CD4-positive, alpha-beta T cell (primary cell): Measurements from ENCODE around the gene PSD. TPM values are rescaled to one million over a fixed set of nuclear protein-coding genes. Genes with fewer than 3 reads are reported as not detected.
A peak's percentile ranks its signal among the peaks of the same experiment; 100 is the strongest.

ENCODE experiments used
- ATAC-seq: fragments of 200-7000 bp; cut with Tn5 transposase; one replicate; pipeline ENCODE4 v1.10.0; 2022; ENCODE audit warnings: mild to moderate bottlenecking; ENCODE audit not compliant: poor library complexity
- CTCF ChIA-PET: fragments of 350-600 bp; sonication (Branson Sonifier 250); formaldehyde crosslinking; loops from one replicate; lab custom pipeline; 2021; ENCODE audit warnings: antibody characterized with exemption, inconsistent platforms; lab: Charles Lee
- POLR2A ChIA-PET: fragments of 350-600 bp; sonication (Branson Sonifier 250); formaldehyde crosslinking; loops from one replicate; lab custom pipeline; 2021; ENCODE audit warnings: antibody characterized with exemption, inconsistent platforms; lab: Charles Lee
- DNase-seq, 14 experiments: peaks; one replicate each; pipeline ENCODE4 v3.0.0-alpha.2; 2013 to 2020; ENCODE audit warnings: mixed read lengths in 2 of 14
- H3K27ac ChIP-seq, 2 donors: one replicate each; pipeline versions ENCODE4 v1.5.1 to v1.7.0; 2013; ENCODE audit warnings: low read length in 2 of 2, low read depth in 1 of 2, mild to moderate bottlenecking in 1 of 2
- H3K27me3 ChIP-seq, 2 experiments: 1 replicate in 1 of 2; 2 replicates in 1 of 2; pipeline versions ENCODE4 v1.6.1 to v1.7.0; 2013; ENCODE audit warnings: low read length in 2 of 2, control low read depth in 1 of 2, mild to moderate bottlenecking in 1 of 2, moderate library complexity in 1 of 2; ENCODE audit not compliant: insufficient read depth in 2 of 2, control insufficient read depth in 1 of 2
- H3K36me3 ChIP-seq: one replicate; pipeline ENCODE4 v1.6.1; 2013; ENCODE audit warnings: low read length, control low read depth; ENCODE audit not compliant: insufficient read depth
- H3K4me1 ChIP-seq: one replicate; pipeline ENCODE4 v1.6.1; 2013; ENCODE audit warnings: low read length, control low read depth; ENCODE audit not compliant: insufficient read depth
- H3K4me3 ChIP-seq: one replicate; pipeline ENCODE4 v1.5.1; 2013; ENCODE audit warnings: mild to moderate bottlenecking, low read length, moderate library complexity
- H3K9me3 ChIP-seq, 2 experiments: 1 replicate in 1 of 2; 2 replicates in 1 of 2; pipeline versions ENCODE4 v1.6.1 to v1.7.0; 2013; ENCODE audit warnings: low read length in 2 of 2, mild to moderate bottlenecking in 2 of 2, control low read depth in 1 of 2, moderate library complexity in 1 of 2; ENCODE audit not compliant: control insufficient read depth in 1 of 2, insufficient read depth in 1 of 2
- H3K27ac Mint-ChIP-seq: one replicate; pipeline ENCODE4 v1.8.0; 2020; ENCODE audit warnings: mixed read lengths
- H3K27me3 Mint-ChIP-seq: one replicate; pipeline ENCODE4 v1.8.0; 2021; ENCODE audit warnings: mixed read lengths
- H3K36me3 Mint-ChIP-seq: one replicate; pipeline ENCODE4 v1.8.0; 2021; ENCODE audit warnings: low read depth, mixed read lengths
- H3K4me1 Mint-ChIP-seq: one replicate; pipeline ENCODE4 v1.8.0; 2021; ENCODE audit warnings: low read depth, mixed read lengths
- H3K4me3 Mint-ChIP-seq: one replicate; pipeline ENCODE4 v1.8.0; 2020; ENCODE audit warnings: mild to moderate bottlenecking, mixed read lengths
- H3K9me3 Mint-ChIP-seq: one replicate; pipeline ENCODE4 v1.8.0; 2020; ENCODE audit warnings: mixed read lengths
- CTCF ChIP-seq: fragments of 200-600 bp; IDR thresholded peaks from one replicate; pipeline ENCODE4 v1.8.0; 2022; ENCODE audit warnings: antibody characterized with exemption, mild to moderate bottlenecking
- intact Hi-C, 2 experiments: fragments of 100-400 bp; cut with DNase I in 1 of 2; cut with micrococcal nuclease in 1 of 2; formaldehyde crosslinking; loops; one replicate each; pipeline versions ENCODE4 v1.15.1 to v1.9.0; 2023 to 2025; cut with DNase I, micrococcal nuclease
- total RNA-seq, 174 experiments: library from RNA in 2 of 174; stranded (reverse) in 2 of 174; gene quantifications; one replicate each; pipeline ENCODE4 v1.2.3 and lab custom pipeline; 2021 to 2026

Gene PSD
- total RNA-seq, 2 experiments from 2014 or later, result 16.7 to 17.8 TPM

GRCh38 chr10:102400076-102400475, 18.5 kb downstream of the PSD start:
- no peak overlapping the region for H3K4me3 ChIP-seq
- peaks cover 57% of the 10 kb centered on the region for H3K36me3 ChIP-seq
- peaks cover 39% of the 10 kb centered on the region for H3K4me1 Mint-ChIP-seq
- H3K27me3 Mint-ChIP-seq, result no peaks in the 10 kb centered on the region
- no peaks in the 10 kb centered on the region for H3K9me3 ChIP-seq
- H3K4me1 ChIP-seq, result peaks cover 57% of the 10 kb centered on the region
- TF ChIP-seq CTCF, result no peak
- peak in 2 of 14 experiments; percentile 8 to 56 for DNase-seq
- ChIA-PET POLR2A (interaction anchor here (0.6 to 4.1 kb wide), 7 partner anchors 10 to 169 kb away, joined by 3 to 34 read pairs (median 14); partner anchors contain the start of genes C10orf95 and FBXL15), CTCF (interaction anchor here (0.6 to 2.4 kb wide), 12 partner anchors 8 to 179 kb away, joined by 3 to 14 read pairs (median 6); partner anchors contain the start of genes ACTR1A, CUEDC2 and SUFU)
- peak overlapping the region; percentile 82 for H3K4me3 Mint-ChIP-seq
- no peaks in the 10 kb centered on the region for H3K27me3 ChIP-seq
- peak overlapping the region; percentile 48 to 88 for H3K27ac ChIP-seq
- intact Hi-C loops, result no loop called here
- no peak for ATAC-seq
- H3K27ac Mint-ChIP-seq, result peak overlapping the region; percentile 100
- no peaks in the 10 kb centered on the region for H3K9me3 Mint-ChIP-seq
- peaks cover 69% of the 10 kb centered on the region for H3K36me3 Mint-ChIP-seq

DNA sequence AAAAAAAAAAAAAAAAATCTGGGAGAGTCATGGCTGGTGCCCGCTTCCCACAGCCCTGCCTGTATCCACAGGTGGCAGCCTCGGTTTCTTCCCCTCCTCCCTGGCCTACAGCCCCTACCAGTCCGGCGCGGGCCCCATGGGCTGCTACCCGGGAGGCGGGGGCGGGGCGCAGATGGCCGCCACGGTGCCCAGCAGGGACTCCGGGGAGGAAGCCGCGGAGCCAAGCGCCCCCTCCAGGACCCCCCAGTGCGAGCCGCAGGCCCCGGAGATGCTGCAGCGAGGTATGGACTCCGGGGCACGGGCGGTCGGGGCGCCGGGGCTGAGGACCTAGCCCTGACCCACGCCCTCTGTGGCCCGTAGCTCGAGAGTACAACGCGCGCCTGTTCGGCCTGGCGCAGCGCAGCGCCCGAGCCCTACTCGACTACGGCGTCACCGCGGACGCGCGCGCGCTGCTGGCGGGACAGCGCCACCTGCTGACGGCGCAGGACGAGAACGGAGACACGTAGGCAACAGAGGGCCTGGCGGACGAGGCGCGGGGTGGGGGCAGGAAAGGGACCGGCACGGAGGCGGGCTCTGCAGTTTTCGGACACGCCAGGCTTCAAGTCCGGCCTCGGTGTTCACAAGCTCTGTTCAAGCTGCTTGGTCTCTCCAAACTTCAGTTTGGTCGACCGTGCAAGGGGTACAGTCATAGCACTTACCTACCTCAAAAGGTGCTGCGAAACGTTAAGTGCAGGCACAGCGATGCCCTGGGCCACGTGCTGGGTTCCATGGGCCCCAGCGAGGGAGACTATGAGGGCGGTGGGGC, 19.2 kb downstream of the PSD start:
- Mint-ChIP-seq H3K4me1 (peaks cover 44% of the 10 kb centered on the region), H3K27ac (peak overlapping the region; percentile 100), H3K4me3 (peak overlapping the region; percentile 92), H3K9me3 (no peaks in the 10 kb centered on the region), H3K27me3 (no peaks in the 10 kb centered on the region), H3K36me3 (peaks cover 68% of the 10 kb centered on the region)
- intact Hi-C loops, result loop anchor here (1.0 to 10.0 kb wide), 6 partner anchors 11 to 345 kb away; partner anchors contain the start of genes GBF1 (in 1 of the 2), TRIM8 (in 1 of the 2) and WBP1L (in 1 of the 2)
- peaks cover 64% of the 10 kb centered on the region for H3K4me1 ChIP-seq
- H3K4me3 ChIP-seq, result peak overlapping the region; percentile 43
- no peaks in the 10 kb centered on the region for H3K9me3 ChIP-seq
- ChIA-PET POLR2A (interaction anchor here (0.7 to 4.1 kb wide), 10 partner anchors 10 to 247 kb away, joined by 3 to 34 read pairs (median 5); partner anchors contain the start of genes C10orf95, FBXL15 and NOLC1), CTCF (interaction anchor here (0.6 to 2.4 kb wide), 21 partner anchors 8 to 179 kb away, joined by 3 to 14 read pairs (median 5); partner anchors contain the start of genes ACTR1A, CUEDC2, FBXL15 and SUFU)
- TF ChIP-seq CTCF, result peak; percentile 99
- H3K27ac ChIP-seq, result peak overlapping the region; percentile 64 to 88
- ATAC-seq (peak; percentile 52), DNase-seq (peak; percentile 80 to 96 (median 86))
- no peaks in the 10 kb centered on the region for H3K27me3 ChIP-seq
- H3K36me3 ChIP-seq, result peaks cover 57% of the 10 kb centered on the region

DNA sequence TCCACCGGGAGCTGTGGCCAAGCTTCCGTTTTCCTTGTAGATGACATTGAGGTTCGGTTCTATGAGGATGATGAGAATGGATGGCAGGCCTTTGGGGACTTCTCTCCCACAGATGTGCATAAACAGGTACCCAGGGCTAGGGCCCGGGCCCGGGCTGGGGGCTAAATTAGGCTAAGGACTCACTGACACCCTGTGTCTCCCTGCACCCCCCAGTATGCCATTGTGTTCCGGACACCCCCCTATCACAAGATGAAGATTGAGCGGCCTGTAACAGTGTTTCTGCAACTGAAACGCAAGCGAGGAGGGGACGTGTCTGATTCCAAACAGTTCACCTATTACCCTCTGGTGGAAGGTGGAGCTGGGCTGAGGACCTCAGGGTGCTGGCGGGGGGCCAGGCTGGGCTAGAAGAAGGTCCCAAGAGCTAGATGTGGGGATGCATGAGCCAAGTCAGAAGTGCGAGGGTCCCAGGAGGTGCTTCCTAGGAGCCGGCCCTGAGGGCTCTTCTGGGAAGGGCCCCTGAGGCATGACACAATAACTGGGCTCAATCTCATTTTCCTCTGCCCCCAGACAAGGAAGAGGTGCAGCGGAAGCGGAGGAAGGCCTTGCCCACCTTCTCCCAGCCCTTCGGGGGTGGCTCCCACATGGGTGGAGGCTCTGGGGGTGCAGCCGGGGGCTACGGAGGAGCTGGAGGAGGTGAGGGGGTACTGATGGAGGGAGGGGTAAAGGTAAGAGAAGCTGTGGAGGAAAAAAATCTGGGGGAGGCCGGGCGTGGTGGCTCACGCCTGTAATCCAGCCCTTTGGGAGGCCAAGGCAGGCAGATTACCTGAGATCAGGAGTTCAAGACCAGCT, 20.2 kb downstream of the PSD start:
- H3K9me3 Mint-ChIP-seq, result no peaks in the 10 kb centered on the region
- Histone ChIP-seq H3K36me3 (peaks cover 57% of the 10 kb centered on the region), H3K27ac (peak overlapping the region; percentile 64 to 88), H3K9me3 (no peaks in the 10 kb centered on the region), H3K4me1 (peaks cover 66% of the 10 kb centered on the region), H3K27me3 (no peaks in the 10 kb centered on the region), H3K4me3 (peak overlapping the region; percentile 43)
- intact Hi-C loops, result loop anchor here (1.0 to 10.0 kb wide), 6 partner anchors 12 to 346 kb away; partner anchors contain the start of genes GBF1 (in 1 of the 2), TRIM8 (in 1 of the 2) and WBP1L (in 1 of the 2)
- ATAC-seq (no peak), DNase-seq (peak in 3 of 14 experiments; percentile 10 to 44 (median 20))
- H3K36me3 Mint-ChIP-seq, result peaks cover 67% of the 10 kb centered on the region
- H3K27ac Mint-ChIP-seq, result peak overlapping the region; percentile 100
- peaks cover 49% of the 10 kb centered on the region for H3K4me1 Mint-ChIP-seq
- ChIA-PET CTCF (interaction anchor here (0.7 to 2.4 kb wide), 10 partner anchors 14 to 180 kb away, joined by 3 to 14 read pairs (median 5); partner anchors contain the start of genes ACTR1A, FBXL15 and SUFU), POLR2A (interaction anchor here (0.7 to 4.1 kb wide), 8 partner anchors 11 to 246 kb away, joined by 3 to 34 read pairs (median 10); partner anchors contain the start of genes C10orf95, FBXL15 and NOLC1)
- TF ChIP-seq CTCF, result no peak
- peak overlapping the region; percentile 92 for H3K4me3 Mint-ChIP-seq
- no peaks in the 10 kb centered on the region for H3K27me3 Mint-ChIP-seq
